NCI-H526 treated with DMSO at 0.1 percent for 48 hours (cell line): Measurements from ENCODE around the gene FKBP10.
"Not testable (repeated sequence)": the region's sequence is repeated elsewhere in the genome, so short reads cannot be mapped to it uniquely, and the experiment has no call there.

Experiments used
- DNase-seq: peaks from one replicate; lab custom pipeline; 2025; lab: John Stamatoyannopoulos, UW

FKBP10 gene

DNA sequence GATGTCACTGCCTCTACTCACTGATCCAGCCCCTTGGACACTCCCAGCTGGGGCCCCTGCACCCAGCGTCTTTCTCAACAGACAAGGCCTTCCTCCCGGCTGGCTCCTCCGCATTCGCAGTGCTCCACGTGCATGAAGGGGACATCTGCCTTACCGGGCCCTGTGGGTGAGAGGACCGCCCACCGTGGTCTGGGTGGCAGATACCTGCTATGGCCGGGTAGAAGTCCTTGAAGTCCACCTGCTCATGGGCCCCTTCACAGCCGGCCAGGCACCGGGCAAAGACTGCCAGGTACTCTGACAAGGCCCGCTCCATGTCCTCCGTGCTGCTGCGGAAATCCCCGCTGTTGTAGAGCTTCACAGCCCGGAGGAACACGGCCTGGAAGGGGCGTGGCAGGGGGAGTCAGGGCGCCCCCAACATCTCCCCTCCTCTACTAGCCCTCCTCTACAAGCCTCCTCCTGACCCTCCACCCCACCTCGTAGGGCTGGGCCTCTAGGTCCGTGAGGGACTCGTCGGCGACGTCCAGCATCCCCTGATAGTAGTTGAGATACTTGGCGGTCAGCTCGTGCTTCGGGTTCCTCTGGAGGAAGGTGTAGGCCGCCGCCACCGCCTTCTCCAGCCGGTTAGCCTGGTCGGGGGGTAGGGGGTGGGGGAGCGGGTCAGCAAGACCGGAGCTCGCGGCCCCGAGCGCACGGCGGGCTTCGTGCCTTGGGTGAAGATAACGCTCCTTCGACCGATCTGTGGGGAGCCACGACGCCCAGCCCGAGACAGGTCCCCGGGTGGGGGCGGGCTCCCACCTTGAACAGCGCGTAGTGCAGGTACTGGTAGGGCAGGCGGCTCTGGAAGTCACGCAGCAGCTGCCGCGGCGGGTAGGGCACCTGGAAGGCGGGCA is 1.9 kb upstream of the FKBP10 start:
- peak; percentile 55 for DNase-seq

DNA sequence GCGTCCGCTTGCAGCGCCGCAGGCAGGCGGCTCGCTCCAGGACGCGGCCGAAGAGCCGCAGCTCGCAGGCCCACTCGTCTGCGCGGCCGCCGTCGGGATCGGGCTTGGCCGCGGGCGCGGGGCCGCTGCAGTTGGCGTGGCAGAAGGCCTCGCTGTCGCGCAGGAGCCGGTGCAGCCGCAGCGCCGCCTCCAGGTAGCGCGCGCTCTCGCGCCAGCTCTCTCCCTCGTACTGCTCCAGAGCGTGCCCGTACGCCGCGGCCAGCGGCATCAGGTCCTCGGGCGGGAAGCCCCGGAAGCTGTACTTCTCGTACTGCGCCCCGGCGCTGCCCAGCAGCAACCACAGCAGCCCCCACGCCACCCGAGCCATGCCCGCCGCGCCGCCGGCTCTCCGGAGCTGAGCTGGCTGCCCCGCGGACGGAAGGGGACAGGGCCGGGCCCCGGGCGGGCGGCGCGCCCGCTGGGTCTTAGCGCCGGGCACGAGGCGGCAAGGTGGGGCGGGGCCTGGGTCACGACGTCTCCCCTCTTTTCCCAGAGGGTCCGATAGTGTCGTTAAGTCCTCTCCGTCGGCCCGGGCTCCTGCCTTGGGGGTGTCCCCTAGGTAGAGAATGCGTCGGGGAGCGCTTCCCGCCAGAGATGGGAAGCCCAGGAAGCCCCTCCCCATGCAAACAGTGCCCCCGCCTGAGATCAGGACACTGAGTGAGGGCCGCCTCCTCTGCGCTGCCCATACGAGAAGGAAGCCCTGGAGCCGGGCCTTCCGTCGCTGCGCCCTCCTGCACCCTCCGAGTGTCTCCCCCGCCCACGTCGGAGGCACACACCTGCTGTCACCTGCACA is 1.0 kb upstream of the FKBP10 start, which contains the start of gene P3H4:
TSS of gene P3H4 (minus strand) at position 401 of the 832 bp plus-strand sequence. CDS start at position 367, 34 bp downstream.
- DNase-seq = peak; percentile 74

DNA sequence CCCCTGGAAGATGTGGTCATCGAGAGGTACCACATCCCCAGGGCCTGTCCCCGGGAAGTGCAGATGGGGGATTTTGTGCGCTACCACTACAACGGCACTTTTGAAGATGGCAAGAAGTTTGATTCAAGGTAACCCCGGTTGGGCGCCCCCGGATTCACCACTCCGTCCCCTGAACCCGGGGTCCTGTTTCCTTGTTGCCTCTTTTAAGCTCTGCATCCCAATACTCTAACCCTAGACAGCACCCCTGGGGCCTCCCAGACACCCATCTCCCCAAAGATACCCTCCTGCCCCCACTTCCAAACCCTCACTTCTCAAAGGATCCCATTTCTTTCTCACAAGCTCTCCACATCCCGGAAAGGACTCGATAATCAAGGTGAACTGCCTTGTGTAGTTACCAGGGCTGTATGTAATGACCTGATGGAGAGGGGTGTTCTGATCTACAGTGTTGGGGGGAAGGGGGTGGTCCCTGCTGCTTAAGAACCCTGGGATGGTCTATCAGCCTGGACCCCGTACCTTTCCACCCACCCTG is 412 bp downstream of the FKBP10 start:
- no peak for DNase-seq

DNA sequence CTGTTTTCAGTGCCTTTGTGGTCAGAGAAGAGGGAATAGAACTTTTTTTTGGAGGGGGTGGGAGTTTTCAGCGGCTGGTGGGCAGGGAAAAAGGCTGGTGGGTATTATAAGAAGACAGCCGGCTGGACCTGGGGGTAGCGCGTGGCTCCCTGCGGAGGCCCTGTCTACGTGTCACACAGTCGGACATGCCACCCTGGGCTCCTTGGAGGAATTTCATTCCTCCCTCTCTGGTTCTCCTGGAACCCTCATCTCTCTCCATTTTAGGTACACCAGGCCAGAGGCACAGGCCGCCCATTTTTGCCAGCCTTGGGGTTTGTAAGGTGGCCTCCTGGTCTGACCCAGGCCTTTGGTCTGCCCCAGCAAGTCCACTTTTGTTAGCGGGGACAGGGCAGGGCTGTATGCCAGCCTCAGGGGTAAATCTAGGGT is 908 bp downstream of the FKBP10 start:
- no peak for DNase-seq

DNA sequence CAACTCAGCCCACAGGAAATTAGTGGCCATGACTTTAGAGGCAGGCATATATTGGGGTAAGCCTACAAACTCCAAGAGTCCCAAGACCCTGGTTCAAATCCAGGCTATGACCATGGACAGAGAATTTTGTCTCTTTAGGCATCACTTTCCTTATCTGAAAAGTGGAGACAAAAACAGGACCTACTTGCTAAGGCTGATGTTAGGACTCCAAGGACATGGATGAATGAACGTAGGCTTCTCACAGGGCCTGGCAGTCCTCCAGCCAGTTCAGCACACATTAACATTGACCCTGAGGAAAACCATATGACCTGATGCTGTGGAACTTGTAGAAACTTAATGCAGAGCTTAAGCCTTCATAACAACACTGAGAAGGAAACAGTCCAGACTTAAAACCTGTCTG is 1.4 kb downstream of the FKBP10 start:
- DNase-seq = no peak

DNA sequence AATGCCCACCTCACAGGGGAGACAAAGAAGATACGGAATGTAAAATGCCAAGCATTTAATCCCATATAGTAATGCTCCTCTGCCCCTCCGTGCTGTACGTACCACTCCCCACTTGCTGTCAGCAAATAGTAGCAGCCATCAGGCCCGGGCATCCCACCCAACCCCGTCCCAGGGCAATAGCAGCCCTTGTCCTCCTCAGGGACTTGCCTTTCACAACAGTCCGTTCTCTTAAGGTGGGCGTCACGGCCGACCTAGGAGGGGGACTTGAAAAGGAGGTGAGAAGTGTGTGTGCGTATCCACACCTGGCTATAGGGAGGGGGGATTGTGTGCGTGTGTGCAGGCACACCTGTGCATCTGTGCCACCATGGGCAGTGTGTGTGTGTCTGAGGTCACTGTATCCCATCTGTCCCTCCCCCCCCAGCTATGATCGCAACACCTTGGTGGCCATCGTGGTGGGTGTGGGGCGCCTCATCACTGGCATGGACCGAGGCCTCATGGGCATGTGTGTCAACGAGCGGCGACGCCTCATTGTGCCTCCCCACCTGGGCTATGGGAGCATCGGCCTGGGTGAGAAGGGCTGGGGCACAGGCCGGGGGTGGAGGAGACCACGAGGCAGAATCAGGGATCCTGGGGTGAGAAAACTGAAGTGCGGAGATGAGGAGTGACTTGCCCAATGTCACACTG is 4.0 kb downstream of the FKBP10 start:
- no peak for DNase-seq

DNA sequence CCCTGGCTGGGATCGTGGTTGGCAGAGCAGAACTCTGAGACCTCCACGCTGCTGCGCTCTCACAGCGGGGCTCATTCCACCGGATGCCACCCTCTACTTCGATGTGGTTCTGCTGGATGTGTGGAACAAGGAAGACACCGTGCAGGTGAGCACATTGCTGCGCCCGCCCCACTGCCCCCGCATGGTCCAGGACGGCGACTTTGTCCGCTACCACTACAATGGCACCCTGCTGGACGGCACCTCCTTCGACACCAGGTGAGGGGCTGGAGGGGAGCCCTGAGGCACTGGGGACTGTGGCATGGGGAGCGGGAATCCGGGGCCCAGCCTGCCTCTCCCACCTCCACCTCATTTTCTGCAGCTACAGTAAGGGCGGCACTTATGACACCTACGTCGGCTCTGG is 5.2 kb downstream of the FKBP10 start:
- DNase-seq = no peak

DNA sequence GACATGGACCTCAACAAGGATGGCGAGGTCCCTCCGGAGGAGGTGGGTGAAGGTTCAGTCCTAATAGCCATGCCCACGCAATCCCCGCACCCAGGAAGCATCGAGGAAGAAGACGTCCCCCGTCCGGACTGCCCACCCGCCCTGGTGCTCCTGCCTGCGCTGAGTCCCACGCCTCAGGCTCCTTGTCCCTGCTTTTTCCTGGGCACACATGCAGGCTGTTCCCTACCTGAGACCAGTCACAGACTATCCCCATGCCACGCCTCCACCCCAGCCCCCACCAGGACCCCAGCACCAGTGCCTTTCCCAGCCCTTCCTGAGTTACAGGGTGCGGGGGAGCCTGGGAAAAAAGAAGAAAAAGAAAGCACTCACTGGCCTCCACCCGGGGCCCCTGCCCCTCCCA is 9.0 kb downstream of the FKBP10 start:
- DNase-seq = no peak

DNA sequence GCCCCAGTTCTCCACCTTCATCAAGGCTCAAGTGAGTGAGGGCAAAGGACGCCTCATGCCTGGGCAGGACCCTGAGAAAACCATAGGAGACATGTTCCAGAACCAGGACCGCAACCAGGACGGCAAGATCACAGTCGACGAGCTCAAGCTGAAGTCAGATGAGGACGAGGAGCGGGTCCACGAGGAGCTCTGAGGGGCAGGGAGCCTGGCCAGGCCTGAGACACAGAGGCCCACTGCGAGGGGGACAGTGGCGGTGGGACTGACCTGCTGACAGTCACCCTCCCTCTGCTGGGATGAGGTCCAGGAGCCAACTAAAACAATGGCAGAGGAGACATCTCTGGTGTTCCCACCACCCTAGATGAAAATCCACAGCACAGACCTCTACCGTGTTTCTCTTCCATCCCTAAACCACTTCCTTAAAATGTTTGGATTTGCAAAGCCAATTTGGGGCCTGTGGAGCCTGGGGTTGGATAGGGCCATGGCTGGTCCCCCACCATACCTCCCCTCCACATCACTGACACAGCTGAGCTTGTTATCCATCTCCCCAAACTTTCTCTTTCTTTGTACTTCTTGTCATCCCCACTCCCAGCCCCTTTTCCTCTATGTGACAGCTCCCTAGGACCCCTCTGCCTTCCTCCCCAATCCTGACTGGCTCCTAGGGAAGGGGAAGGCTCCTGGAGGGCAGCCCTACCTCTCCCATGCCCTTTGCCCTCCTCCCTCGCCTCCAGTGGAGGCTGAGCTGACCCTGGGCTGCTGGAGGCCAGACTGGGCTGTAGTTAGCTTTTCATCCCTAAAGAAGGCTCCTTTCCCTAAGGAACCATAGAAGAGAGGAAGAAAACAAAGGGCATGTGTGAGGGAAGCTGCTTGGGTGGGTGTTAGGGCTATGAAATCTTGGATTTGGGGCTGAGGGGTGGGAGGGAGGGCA is 9.7 kb downstream of the FKBP10 start:
- no peak for DNase-seq

DNA sequence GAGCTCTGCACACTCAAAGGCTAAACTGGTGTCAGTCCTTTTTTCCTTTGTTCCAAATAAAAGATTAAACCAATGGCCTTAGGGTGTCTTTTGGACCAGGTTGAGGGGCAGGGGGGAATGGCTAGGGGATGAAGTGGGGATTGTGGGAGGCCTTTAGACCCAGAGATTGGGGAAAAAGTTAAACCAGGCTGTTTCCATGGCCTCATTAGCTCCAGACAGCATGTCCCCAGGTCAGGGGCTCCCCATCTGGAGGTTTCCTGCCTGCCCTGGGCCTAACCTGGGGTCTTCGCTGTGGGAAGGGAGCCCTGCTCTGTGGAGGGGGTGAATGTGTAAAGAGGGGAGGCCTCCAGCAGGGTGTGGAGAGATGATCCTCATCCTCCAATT is 10.3 kb downstream of the FKBP10 start:
- DNase-seq = no peak

DNA sequence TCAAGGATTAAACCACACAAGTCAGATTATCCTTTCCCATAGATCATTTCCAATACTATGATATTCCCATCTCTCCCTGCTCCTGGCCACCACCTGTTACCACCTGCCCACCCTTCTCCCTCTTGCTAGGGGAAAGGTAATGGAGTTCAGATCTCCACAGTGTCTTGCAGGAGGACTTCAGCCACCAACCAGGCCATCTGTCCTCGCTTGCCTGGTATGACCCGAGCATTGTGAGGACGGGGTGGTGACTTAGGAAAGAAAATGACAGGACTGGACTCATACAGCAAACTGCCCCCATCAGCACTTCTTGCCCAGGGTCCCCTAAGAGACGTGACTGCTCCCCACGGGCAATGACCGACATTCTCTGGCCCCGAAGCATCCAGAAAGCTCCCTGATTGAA is 10.8 kb downstream of the FKBP10 start:
- no peak for DNase-seq

DNA sequence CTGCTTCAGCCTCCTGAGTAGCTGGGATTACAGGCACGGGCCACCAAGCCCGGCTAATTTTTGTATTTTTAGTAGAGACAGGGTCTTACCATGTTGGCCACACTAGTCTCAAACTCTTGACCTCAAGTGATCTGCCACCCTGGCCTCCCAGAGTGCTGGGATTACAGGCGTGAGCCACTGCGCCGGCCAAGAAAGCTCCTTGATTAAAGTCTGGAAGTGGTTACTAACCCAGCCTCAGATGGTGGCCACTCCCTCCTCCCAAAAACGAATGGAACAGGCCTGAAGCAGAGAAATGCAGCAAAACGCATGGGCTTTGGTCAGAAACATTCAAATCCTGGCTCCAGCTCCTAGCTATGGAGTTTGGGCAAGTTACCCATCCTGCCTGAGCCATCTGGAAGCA is 11.3 kb downstream of the FKBP10 start:
- no peak for DNase-seq

DNA sequence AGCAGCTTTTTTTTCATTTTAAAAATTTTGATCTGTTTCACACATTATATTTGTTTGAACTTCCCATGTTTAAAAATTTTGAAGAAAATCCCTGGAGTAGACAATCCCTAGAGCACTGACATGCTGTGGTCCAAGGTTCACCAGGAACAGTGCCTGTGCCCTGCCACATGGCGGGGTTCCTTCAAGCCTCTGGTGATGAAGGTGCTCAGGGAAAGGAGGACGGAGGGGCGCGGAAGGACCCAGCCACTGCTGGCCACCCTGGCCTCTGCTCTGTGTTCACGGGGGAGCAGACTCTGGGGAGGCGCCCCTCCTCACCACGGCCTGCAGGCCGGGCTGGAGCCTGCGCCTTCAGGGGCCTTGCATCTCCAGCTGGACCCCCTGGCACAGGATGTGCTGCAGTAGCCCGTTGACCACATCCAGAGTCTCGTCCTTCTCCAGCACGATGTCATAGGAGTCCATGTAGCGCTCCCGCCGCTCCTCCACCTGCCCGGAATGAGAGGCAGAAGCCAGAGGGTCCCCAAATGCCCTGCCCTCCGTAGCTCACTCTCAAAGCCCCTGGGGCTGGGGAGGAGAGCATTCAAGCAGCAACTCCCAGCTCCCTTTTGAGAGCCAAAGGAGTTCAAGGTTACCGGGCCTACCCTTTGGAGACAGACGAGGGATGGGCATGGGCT is 12.5 kb downstream of the FKBP10 start:
- DNase-seq = no peak

DNA sequence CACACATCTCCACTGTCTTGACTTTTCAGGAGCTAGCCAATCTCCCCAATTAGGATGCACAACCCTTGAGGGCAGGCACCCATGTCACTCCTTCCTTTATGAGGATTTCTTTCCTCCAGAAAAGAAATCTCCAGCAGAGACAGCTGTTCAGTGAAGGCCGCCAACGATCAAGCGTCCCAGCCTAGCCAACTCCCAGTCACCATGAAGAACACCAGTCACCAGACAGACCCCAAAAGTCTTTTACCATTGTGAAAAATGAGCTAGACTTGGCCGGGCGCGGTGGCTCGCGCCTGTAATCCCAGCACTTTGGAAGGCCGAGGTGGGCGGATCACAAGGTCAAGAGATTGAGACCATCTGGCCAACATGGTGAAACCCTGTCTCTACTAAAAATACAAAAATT is 17.2 kb downstream of the FKBP10 start:
- not testable (repeated sequence) for DNase-seq

DNA sequence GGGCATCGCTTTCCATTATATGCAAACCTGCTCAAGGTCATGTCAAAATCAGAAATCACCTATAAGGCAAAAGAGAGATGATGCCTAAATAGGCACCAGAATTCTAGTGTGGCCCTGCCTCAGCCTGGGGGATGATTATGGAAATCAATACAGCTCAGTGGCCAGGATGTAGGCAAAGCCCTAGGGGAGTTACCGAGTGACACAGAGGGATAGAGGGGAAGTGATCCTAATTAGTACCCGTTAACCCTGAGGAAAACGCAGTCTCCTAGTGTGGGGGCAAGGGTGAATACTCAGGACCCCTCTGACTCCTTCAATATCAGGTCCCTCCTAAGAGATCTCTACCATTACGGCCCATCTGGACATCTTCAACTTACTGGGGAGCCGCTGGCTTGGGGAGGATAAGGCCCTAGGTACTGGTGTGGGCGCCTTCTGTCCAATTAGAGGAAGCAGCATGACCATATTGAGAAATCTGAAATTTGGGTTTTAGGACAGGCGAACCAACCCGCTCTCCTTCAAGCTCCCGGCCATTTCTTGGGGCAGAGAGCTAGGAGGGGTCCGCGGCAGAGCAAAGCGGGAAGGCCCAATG is 22.5 kb downstream of the FKBP10 start:
- DNase-seq = no peak

DNA sequence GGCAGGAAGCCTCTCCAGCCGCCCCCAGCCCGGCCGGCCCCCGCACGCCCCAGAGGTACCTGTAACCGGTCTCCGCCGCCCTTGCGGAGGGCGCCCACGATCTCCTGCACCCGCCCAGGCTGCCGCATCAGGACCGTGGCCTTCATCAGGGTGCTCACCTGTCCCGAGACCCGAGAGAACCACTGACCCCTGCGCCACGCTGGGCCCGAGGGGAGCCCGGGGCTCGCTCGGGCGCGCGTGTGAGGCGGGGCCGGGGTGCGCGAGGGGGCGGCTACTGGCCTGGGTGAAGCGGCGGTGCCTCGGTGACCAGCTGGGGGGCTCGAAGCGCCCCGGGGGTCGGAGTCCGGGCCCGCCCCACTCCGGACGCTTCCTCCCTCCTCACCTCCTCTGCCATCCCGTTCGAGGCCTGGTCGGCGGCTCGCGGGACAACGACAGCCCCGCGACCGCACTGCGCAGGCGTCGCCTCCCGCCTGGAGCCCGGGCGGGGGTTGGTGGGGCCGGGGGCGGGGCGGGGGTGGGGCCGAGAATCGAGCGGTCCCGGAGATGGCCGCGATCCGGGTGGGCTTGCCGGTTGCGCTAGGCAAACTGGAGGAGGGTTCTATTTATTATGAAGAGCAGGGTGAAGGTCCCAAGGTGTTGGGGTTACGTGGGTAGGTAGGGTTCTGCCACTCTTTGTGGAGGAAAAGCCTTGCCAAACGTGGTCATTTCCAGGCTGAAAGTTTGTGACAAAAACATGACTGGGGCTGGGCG is 23.2 kb downstream of the FKBP10 start, which contains the start of gene NT5C3B:
TSS of gene NT5C3B (minus strand) at position 433 of the 750 bp plus-strand sequence. CDS start at position 394, 39 bp downstream.
- no peak for DNase-seq

DNA sequence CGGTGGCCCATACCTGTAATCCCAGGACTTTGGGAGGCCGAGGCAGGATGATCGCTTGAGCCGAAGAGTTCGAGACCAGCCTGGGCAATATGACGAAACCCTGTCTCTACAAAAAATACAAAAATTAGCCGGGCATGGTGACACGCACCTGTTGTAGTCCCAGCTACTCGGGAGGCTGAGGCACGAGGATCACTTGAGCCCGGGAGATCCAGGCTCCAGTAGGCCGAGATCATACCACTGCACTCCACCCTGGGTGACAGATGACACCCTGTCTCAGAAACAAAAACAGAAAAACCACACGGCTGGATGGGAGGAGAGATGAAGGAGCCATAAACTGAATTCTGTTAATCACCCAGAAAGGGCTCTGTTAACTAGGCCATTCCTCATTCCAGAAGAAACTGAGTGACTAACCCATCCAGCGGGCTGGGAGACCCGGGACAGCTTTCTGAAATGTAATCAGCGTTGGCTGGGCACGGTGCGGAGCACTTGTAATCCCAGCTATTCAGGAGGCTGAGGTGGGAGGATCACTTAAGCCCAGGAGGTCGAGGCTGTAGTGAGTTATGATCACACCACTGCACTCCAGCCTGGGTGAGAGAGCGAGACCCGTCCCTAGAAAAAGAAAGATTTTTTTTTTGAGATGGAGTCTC is 23.9 kb downstream of the FKBP10 start:
- DNase-seq = no peak

DNA sequence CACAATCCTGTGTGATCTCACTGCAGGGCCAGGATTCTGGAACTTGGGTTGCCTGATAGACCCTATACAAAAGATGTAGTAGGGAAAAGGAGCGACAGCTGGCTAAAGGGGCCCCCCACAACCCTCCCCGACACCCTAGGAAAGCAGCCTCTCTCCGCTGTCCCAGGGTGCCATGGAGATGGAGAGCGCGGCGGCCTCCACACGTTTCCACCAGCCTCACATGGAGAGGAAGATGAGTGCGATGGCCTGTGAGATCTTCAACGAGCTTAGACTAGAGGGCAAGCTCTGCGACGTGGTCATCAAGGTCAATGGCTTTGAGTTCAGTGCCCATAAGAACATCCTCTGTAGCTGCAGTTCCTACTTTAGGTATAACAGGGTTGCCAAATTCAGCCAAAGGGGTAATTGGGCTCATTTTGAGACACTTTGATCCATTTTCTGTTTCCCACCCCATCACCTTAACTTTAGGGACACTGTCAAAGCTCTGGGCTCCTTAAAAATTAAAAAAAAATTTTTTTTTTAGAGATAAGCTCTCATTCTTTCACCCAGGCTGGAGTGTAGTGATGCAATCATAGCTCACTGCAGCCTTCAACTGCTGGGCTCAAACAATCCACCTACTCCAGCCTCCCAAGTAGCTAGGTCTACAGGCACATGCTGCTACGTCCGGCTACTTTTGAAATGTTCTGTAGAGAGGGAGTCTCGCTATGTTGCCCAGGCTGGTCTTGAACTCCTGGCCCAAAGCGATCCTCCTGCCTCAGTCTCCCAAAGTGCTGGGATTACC is 25.1 kb downstream of the FKBP10 start, which contains the start of gene KLHL10:
TSS of gene KLHL10 (plus strand) at position 65 of the 778 bp plus-strand sequence. CDS start at position 173, 108 bp downstream.
- no peak for DNase-seq
